GM19240 (cell line): ENCODE results near the gene ANKS1A.

Source experiments
- DNase-seq: peaks from one replicate; pipeline ENCODE4 v3.0.0; 2011; ENCODE audit warnings: low spot score; ENCODE audit not compliant: insufficient read length

ANKS1A gene

GRCh38 chr6:35053701-35054100 lies 164.6 kb downstream of the ANKS1A start:
- no peak for DNase-seq

GRCh38 chr6:35054106-35054742 lies 165.2 kb downstream of the ANKS1A start:
- no peak for DNase-seq

- no peak for DNase-seq
Observed at GRCh38 chr6:35054743-35055130, 165.7 kb downstream of the ANKS1A start.

GRCh38 chr6:35055891-35056290 lies 166.8 kb downstream of the ANKS1A start:
- DNase-seq: no peak

GRCh38 chr6:35056952-35057351 lies 167.9 kb downstream of the ANKS1A start:
- no peak for DNase-seq

- DNase-seq: no peak
Observed at GRCh38 chr6:35057449-35058357, 168.6 kb downstream of the ANKS1A start.

- DNase-seq: no peak
Observed at GRCh38 chr6:35058358-35058675, 169.3 kb downstream of the ANKS1A start.

GRCh38 chr6:35058865-35059522 lies 169.9 kb downstream of the ANKS1A start:
- DNase-seq: no peak

- DNase-seq: no peak
Observed at GRCh38 chr6:35059596-35060345, 170.7 kb downstream of the ANKS1A start.

- no peak for DNase-seq
Observed at GRCh38 chr6:35061102-35061615, 172.1 kb downstream of the ANKS1A start.

- DNase-seq: no peak
Observed at GRCh38 chr6:35061651-35062410, 172.8 kb downstream of the ANKS1A start.

- no peak for DNase-seq
Observed at GRCh38 chr6:35062676-35063574, 173.9 kb downstream of the ANKS1A start.

- no peak for DNase-seq
Observed at GRCh38 chr6:35063701-35064280, 174.7 kb downstream of the ANKS1A start.

- no peak for DNase-seq
Observed at GRCh38 chr6:35064290-35064689, 175.2 kb downstream of the ANKS1A start.

- DNase-seq: no peak
Observed at GRCh38 chr6:35064757-35065440, 175.8 kb downstream of the ANKS1A start.

- no peak for DNase-seq
Observed at GRCh38 chr6:35065441-35065800, 176.4 kb downstream of the ANKS1A start.

- DNase-seq: no peak
Observed at GRCh38 chr6:35065870-35066269, 176.8 kb downstream of the ANKS1A start.

GRCh38 chr6:35067234-35067633 lies 178.2 kb downstream of the ANKS1A start:
- DNase-seq: no peak

- no peak for DNase-seq
Observed at GRCh38 chr6:35068206-35068605, 179.2 kb downstream of the ANKS1A start.
